C4-2B (cell line): Measurements from ENCODE around the gene PLCG2.

Experiments used
- ZFX ChIP-seq: fragments of 450-650 bp; IDR thresholded peaks from 2 replicates; pipeline ENCODE4 v1.6.1; 2017
- TF ChIP-seq, protein P1 (sequence below): fragments of 450-650 bp; conservative IDR thresholded peaks from 2 replicates; pipeline ENCODE4 v1.5.1; 2017; ENCODE audit warnings: mild to moderate bottlenecking

DNA sequence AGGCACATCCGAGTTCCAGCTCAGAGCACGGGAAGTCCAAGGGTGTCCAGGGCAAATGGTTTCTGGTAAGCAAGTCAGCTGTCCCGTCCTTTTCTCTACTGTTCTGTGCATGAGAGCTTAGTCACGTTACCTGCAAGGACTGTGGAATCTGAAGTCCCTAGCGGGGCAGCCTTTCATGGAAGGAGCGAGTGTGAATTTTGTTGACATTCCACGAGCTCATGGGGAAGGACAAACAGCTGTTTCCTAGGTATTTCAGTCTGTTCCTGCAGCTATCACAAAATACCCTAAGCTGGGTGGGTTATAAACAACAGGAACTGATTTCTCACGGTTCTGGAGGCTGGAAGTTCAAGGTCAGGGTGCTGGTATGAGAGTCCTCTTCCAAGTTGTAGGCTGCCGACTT lies 122.9 kb downstream of the PLCG2 start:
- TF ChIP-seq, protein P1, sequence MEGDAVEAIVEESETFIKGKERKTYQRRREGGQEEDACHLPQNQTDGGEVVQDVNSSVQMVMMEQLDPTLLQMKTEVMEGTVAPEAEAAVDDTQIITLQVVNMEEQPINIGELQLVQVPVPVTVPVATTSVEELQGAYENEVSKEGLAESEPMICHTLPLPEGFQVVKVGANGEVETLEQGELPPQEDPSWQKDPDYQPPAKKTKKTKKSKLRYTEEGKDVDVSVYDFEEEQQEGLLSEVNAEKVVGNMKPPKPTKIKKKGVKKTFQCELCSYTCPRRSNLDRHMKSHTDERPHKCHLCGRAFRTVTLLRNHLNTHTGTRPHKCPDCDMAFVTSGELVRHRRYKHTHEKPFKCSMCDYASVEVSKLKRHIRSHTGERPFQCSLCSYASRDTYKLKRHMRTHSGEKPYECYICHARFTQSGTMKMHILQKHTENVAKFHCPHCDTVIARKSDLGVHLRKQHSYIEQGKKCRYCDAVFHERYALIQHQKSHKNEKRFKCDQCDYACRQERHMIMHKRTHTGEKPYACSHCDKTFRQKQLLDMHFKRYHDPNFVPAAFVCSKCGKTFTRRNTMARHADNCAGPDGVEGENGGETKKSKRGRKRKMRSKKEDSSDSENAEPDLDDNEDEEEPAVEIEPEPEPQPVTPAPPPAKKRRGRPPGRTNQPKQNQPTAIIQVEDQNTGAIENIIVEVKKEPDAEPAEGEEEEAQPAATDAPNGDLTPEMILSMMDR = no peak
- no peak for TF ChIP-seq ZFX
